IMR-90 (cell line): ENCODE data around the gene EEF1AKMT1. TPM values are rescaled to one million over a fixed set of nuclear protein-coding genes. Genes with fewer than 3 reads are reported as not detected.

ENCODE experiments used
- ATAC-seq: fragments of 200-7000 bp; cut with Tn5 transposase; 2 replicates; pipeline ENCODE4 v1.9.1; 2020; ENCODE audit warnings: low read depth, mild to moderate bottlenecking, moderate library complexity
- BruUV-seq: library from RNA; stranded (reverse); fragments of 400-500 nt; replicated peaks from 2 replicates; lab custom pipeline; 2021; lab: Mats Ljungman, UMichigan
- CTCF ChIA-PET: fragments of 300-600 bp; formaldehyde crosslinking; extraction: SDS; loops from one replicate; lab custom pipeline; 2021; ENCODE audit warnings: antibody characterized with exemption; lab: Yijun Ruan, JAX
- POLR2A ChIA-PET: fragments of 300-600 bp; sonication (Branson Sonifier 250); formaldehyde crosslinking; loops from one replicate; lab custom pipeline; 2022; ENCODE audit warnings: antibody characterized with exemption; ENCODE audit not compliant: unreplicated experiment; lab: Charles Lee
- DNase-seq: peaks from one replicate; pipeline ENCODE4 v3.0.0; 2013
- H2AFZ ChIP-seq: replicated peaks from 2 replicates; pipeline ENCODE3; 2013; ENCODE audit warnings: low read length, mild to moderate bottlenecking; ENCODE audit not compliant: poor library complexity
- H2AK5ac ChIP-seq: 2 replicates; pipeline ENCODE4 v1.6.1; 2013; ENCODE audit warnings: low read depth, low read length, inconsistent platforms
- H2AK9ac ChIP-seq: replicated peaks from 2 replicates; pipeline ENCODE3; 2013; ENCODE audit warnings: mild to moderate bottlenecking, low read depth, low read length, moderate library complexity; ENCODE audit not compliant: poor library complexity
- H2BK120ac ChIP-seq: 2 replicates; pipeline ENCODE4 v1.6.1; 2013; ENCODE audit warnings: low read depth, low read length, inconsistent platforms
- H2BK15ac ChIP-seq: 3 replicates; pipeline ENCODE4 v1.6.1; 2013; ENCODE audit warnings: low read depth, low read length, inconsistent platforms
- H2BK20ac ChIP-seq: 2 replicates; pipeline ENCODE4 v1.6.1; 2013; ENCODE audit warnings: low read depth, mild to moderate bottlenecking, inconsistent platforms, low read length, moderate library complexity
- H2BK5ac ChIP-seq: 2 replicates; pipeline ENCODE4 v1.6.1; 2013; ENCODE audit warnings: mild to moderate bottlenecking, low read depth, low read length, inconsistent platforms; ENCODE audit not compliant: poor library complexity, severe bottlenecking
- H3K14ac ChIP-seq: replicated peaks from 2 replicates; pipeline ENCODE4 v1.6.1; 2013; ENCODE audit warnings: low read depth, low read length, inconsistent platforms
- H3K18ac ChIP-seq: 2 replicates; pipeline ENCODE4 v1.6.1; 2013; ENCODE audit warnings: low read depth, low read length, control low read depth
- H3K23ac ChIP-seq: 2 replicates; pipeline ENCODE4 v1.6.1; 2013; ENCODE audit warnings: low read depth, low read length, inconsistent platforms
- H3K27ac ChIP-seq: 2 replicates; pipeline ENCODE4 v1.5.1; 2013; ENCODE audit warnings: mild to moderate bottlenecking, control low read depth, low read length; ENCODE audit not compliant: insufficient read depth
- H3K27me3 ChIP-seq: 2 replicates; pipeline ENCODE4 v1.6.1; 2013; ENCODE audit warnings: low read length; ENCODE audit not compliant: control insufficient read depth, insufficient read depth
- H3K36me3 ChIP-seq: 2 replicates; pipeline ENCODE4 v1.6.1; 2013; ENCODE audit warnings: low read length, mixed read lengths; ENCODE audit not compliant: control insufficient read depth, insufficient read depth
- H3K4ac ChIP-seq: 2 replicates; pipeline ENCODE4 v1.6.1; 2013; ENCODE audit warnings: low read depth, low read length, inconsistent platforms
- H3K4me1 ChIP-seq: 2 replicates; pipeline ENCODE4 v1.6.1; 2013; ENCODE audit warnings: low read length, mixed read lengths; ENCODE audit not compliant: control insufficient read depth, insufficient read depth
- H3K4me2 ChIP-seq: 2 replicates; pipeline ENCODE4 v1.6.1; 2013; ENCODE audit warnings: low read depth, mild to moderate bottlenecking, control low read depth, low read length, moderate library complexity
- H3K4me3 ChIP-seq: 2 replicates; pipeline ENCODE4 v1.5.1; 2013; ENCODE audit warnings: low read depth, mild to moderate bottlenecking, control low read depth, low read length, moderate library complexity; ENCODE audit not compliant: insufficient read depth
- H3K56ac ChIP-seq: 2 replicates; pipeline ENCODE4 v1.6.1; 2013; ENCODE audit warnings: low read length, inconsistent platforms; ENCODE audit not compliant: insufficient read depth; ENCODE audit errors: extremely low read depth
- H3K79me1 ChIP-seq, 2 experiments: 2 replicates each; pipeline ENCODE4 v1.6.1; 2013; ENCODE audit warnings: low read length in 2 of 2, inconsistent platforms in 1 of 2, low read depth in 1 of 2
- H3K9ac ChIP-seq: 2 replicates; pipeline ENCODE4 v1.6.1; 2013; ENCODE audit warnings: low read depth, low read length, control low read depth
- H3K9me1 ChIP-seq: 2 replicates; pipeline ENCODE4 v1.6.1; 2013; ENCODE audit warnings: low read length, inconsistent platforms; ENCODE audit not compliant: insufficient read depth
- H3K9me3 ChIP-seq: 2 replicates; pipeline ENCODE4 v1.6.1; 2013; ENCODE audit warnings: low read length; ENCODE audit not compliant: control insufficient read depth, insufficient read depth
- H4K20me1 ChIP-seq: 2 replicates; pipeline ENCODE4 v1.6.1; 2013; ENCODE audit warnings: low read length, inconsistent platforms; ENCODE audit not compliant: insufficient read depth
- H4K5ac ChIP-seq: 2 replicates; pipeline ENCODE4 v1.6.1; 2013; ENCODE audit warnings: mild to moderate bottlenecking, low read depth, low read length, control low read depth
- H4K8ac ChIP-seq, 2 experiments: 2 replicates each; pipeline ENCODE4 v1.6.1; 2013; ENCODE audit warnings: low read depth in 2 of 2, low read length in 2 of 2, control low read depth in 1 of 2, inconsistent platforms in 1 of 2
- H4K91ac ChIP-seq: 2 replicates; pipeline ENCODE4 v1.6.1; 2013; ENCODE audit warnings: low read depth, low read length, inconsistent platforms; ENCODE audit not compliant: insufficient read depth
- BHLHE40 ChIP-seq: fragments of 150-350 bp; IDR thresholded peaks from 2 replicates; pipeline ENCODE4 v1.6.1; 2016; ENCODE audit warnings: mild to moderate bottlenecking, low read depth, low read length
- CEBPB ChIP-seq: IDR thresholded peaks from 2 replicates; pipeline ENCODE4 v1.6.1; 2012; ENCODE audit warnings: low read depth, low read length, improper control_type of control experiment
- CHD1 ChIP-seq: IDR thresholded peaks from 2 replicates; pipeline ENCODE4 v1.6.1; 2012; ENCODE audit warnings: low read depth, low read length, improper control_type of control experiment
- CTCF ChIP-seq: conservative IDR thresholded peaks from 2 replicates; pipeline ENCODE4 v1.5.1; 2012; ENCODE audit warnings: mild to moderate bottlenecking, low read depth, low read length, improper control_type of control experiment
- ELK1 ChIP-seq: fragments of 150-350 bp; IDR thresholded peaks from 2 replicates; pipeline ENCODE4 v1.6.1; 2016; ENCODE audit warnings: low read depth, mild to moderate bottlenecking, low read length, moderate library complexity, borderline replicate concordance
- MAZ ChIP-seq: IDR thresholded peaks from 2 replicates; pipeline ENCODE4 v1.6.1; 2012; ENCODE audit warnings: low read depth, mild to moderate bottlenecking, low read length, improper control_type of control experiment, moderate library complexity, borderline replicate concordance
- MXI1 ChIP-seq: IDR thresholded peaks from 2 replicates; pipeline ENCODE4 v1.6.1; 2012; ENCODE audit warnings: low read depth, mild to moderate bottlenecking, low read length, moderate library complexity, borderline replicate concordance
- NFE2L2 ChIP-seq: fragments of 150-350 bp; IDR thresholded peaks from 2 replicates; pipeline ENCODE4 v1.6.1; 2016; ENCODE audit warnings: low read depth, mild to moderate bottlenecking, low read length
- RAD21 ChIP-seq: IDR thresholded peaks from 2 replicates; pipeline ENCODE4 v1.6.1; 2012; ENCODE audit warnings: low read length, improper control_type of control experiment
- RCOR1 ChIP-seq: IDR thresholded peaks from 2 replicates; pipeline ENCODE4 v1.6.1; 2012; ENCODE audit warnings: mild to moderate bottlenecking, low read length, improper control_type of control experiment; ENCODE audit not compliant: insufficient replicate concordance
- RFX5 ChIP-seq: IDR thresholded peaks from 2 replicates; pipeline ENCODE4 v1.8.0; 2012; ENCODE audit warnings: low read depth, mild to moderate bottlenecking, low read length, moderate library complexity
- SMC3 ChIP-seq: fragments of 150-350 bp; IDR thresholded peaks from 2 replicates; pipeline ENCODE4 v1.6.1; 2016; ENCODE audit warnings: low read depth, mild to moderate bottlenecking, antibody characterized with exemption, low read length, moderate library complexity
- USF2 ChIP-seq: fragments of 150-350 bp; IDR thresholded peaks from 2 replicates; pipeline ENCODE4 v1.6.1; 2017; ENCODE audit warnings: mild to moderate bottlenecking, antibody characterized with exemption, low read length, low read depth
- WGBS, 2 experiments: methylation state at CpG; one replicate each; pipeline versions ENCODE4 v1.1.5 to v1.1.7; 2013; ENCODE audit warnings: missing lambda C conversion rate in 2 of 2; ENCODE audit not compliant: insufficient read length in 1 of 2; ENCODE audit errors: extremely low coverage in 2 of 2; 5-methylcytosine and 5-hydroxymethylcytosine counted together
- dilution Hi-C: fragments of 300-500 bp; cut with HindIII; formaldehyde crosslinking; loops from one replicate; pipeline ENCODE4 v1.14.3; 2018; ENCODE audit warnings: low sequenced_read_pairs; ENCODE audit not compliant: unreplicated experiment
- in situ Hi-C: fragments of 300-500 bp; cut with MboI; formaldehyde crosslinking; loops from 3 replicates; pipeline ENCODE4 v1.14.3; 2019; ENCODE audit warnings: low sequenced_read_pairs, inconsistent platforms, mixed read lengths
- intact Hi-C: fragments of 100-400 bp; cut with micrococcal nuclease; formaldehyde crosslinking; loops from 2 replicates; pipeline ENCODE4 v1.10.0; 2022
- polyA plus RNA-seq, 3 experiments: library from polyadenylated mRNA; depleted of rRNA; stranded (reverse); fragments of >200 nt; gene quantifications; 2 replicates each; pipeline ENCODE4 v1.2.3, GENCODE V29; 2012; ENCODE audit warnings: low replicate concordance in 1 of 3
- total RNA-seq: library from RNA; depleted of rRNA; stranded (reverse); fragments of >200 nt; gene quantifications from 2 replicates; pipeline ENCODE4 v1.2.3, GENCODE V29; 2012

The EEF1AKMT1 gene
- total and polyA plus RNA-seq, 2 of the 4 experiments (the other 2 are of a cell fraction), result 10.0 to 10.6 TPM

- Histone ChIP-seq H2AK9ac (no peak overlapping the region), H4K8ac (no peak overlapping the region), H3K4me1 (peaks cover 4% of the 10 kb centered on the region; the same call in 1 of the 2 replicates), H4K5ac (no peak overlapping the region), H3K36me3 (no peaks in the 10 kb centered on the region), H3K79me1 (0 out of 4 replicates have a peak, but pooled peaks cover 0 to 5% of the 10 kb centered on the region in 2 experiments), H3K23ac (no peak overlapping the region), H4K20me1 (no peaks in the 10 kb centered on the region), H3K4me3 (no peak overlapping the region), H3K4me2 (no peak overlapping the region), H3K9ac (no peak overlapping the region), H2BK120ac (no peak overlapping the region), H3K4ac (no peak overlapping the region), H3K9me3 (no peaks in the 10 kb centered on the region), H3K56ac (no peak overlapping the region), H2BK5ac (no peak overlapping the region), H3K27ac (no peak overlapping the region), H2AFZ (no peak overlapping the region), H4K91ac (no peak overlapping the region), H3K27me3 (peaks cover 4% of the 10 kb centered on the region), H2BK15ac (no peak overlapping the region), H3K9me1 (peaks cover 7% of the 10 kb centered on the region; the same call in 1 of the 2 replicates), H3K18ac (no peak overlapping the region), H2BK20ac (no peak overlapping the region), H2AK5ac (no peak overlapping the region), H3K14ac (no peak overlapping the region)
- in situ Hi-C loops, result loop anchor here (10.0 to 25.0 kb wide), 2 partner anchors 197 to 514 kb away; partner anchors contain the start of gene GJB2
- dilution Hi-C loops, result no loop called here
- ATAC-seq (no peak), DNase-seq (no peak)
- POLR2A ChIA-PET, result no interaction called here
- TF ChIP-seq MAZ (no peak), CHD1 (no peak), USF2 (no peak), MXI1 (no peak), ELK1 (no peak), SMC3 (no peak), RAD21 (no peak), CTCF (no peak), RFX5 (no peak), BHLHE40 (no peak), NFE2L2 (no peak), RCOR1 (no peak), CEBPB (no peak)
- BruUV-seq, result no TSS peak
- WGBS, 2 experiments, result no CpG with 5 or more reads among the region's 3 CpGs
- intact Hi-C loops, result loop anchor here (5.0 kb wide), 2 partner anchors 89 to 519 kb away; no protein-coding TSS in a partner anchor
- CTCF ChIA-PET, result interaction anchor here (1.7 kb wide), 1 partner anchor 12 kb away, joined by 4 read pairs; no protein-coding TSS in a partner anchor
Observed at GRCh38 chr13:20701461-20701860, 72.3 kb downstream of the EEF1AKMT1 start.
